ENCODE results near the gene SPATA17. TPM values are rescaled to one million over a fixed set of nuclear protein-coding genes. Genes with fewer than 3 reads are reported as not detected.

Gene SPATA17
- total and polyA plus RNA-seq, 10 of the 15 experiments (the other 5 are each of a cell fraction or from before 2014, with no cell fraction given), result 0.08 to 0.27 (median 0.11) TPM; not detected in 6

DNA sequence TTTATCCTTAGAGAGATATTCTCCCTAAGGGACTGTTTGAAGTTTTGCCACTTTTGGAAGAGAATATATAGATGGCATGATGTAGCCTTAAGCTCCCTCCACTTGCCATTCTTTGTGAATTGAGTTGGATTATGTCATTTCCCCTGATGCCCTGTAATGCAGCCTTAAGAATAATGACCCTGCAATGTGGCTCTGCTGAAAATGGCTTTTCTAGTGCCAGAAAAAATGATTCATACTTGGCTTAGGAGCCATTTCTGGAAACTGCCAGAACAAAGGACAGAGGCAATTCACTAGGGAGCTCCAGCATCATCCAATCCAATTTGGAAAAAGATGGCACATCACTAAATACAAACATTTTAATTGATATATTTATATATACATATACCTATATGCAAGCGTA, 265.3 kb downstream of the SPATA17 start (continued):
- TF ChIP-seq, protein P1, sequence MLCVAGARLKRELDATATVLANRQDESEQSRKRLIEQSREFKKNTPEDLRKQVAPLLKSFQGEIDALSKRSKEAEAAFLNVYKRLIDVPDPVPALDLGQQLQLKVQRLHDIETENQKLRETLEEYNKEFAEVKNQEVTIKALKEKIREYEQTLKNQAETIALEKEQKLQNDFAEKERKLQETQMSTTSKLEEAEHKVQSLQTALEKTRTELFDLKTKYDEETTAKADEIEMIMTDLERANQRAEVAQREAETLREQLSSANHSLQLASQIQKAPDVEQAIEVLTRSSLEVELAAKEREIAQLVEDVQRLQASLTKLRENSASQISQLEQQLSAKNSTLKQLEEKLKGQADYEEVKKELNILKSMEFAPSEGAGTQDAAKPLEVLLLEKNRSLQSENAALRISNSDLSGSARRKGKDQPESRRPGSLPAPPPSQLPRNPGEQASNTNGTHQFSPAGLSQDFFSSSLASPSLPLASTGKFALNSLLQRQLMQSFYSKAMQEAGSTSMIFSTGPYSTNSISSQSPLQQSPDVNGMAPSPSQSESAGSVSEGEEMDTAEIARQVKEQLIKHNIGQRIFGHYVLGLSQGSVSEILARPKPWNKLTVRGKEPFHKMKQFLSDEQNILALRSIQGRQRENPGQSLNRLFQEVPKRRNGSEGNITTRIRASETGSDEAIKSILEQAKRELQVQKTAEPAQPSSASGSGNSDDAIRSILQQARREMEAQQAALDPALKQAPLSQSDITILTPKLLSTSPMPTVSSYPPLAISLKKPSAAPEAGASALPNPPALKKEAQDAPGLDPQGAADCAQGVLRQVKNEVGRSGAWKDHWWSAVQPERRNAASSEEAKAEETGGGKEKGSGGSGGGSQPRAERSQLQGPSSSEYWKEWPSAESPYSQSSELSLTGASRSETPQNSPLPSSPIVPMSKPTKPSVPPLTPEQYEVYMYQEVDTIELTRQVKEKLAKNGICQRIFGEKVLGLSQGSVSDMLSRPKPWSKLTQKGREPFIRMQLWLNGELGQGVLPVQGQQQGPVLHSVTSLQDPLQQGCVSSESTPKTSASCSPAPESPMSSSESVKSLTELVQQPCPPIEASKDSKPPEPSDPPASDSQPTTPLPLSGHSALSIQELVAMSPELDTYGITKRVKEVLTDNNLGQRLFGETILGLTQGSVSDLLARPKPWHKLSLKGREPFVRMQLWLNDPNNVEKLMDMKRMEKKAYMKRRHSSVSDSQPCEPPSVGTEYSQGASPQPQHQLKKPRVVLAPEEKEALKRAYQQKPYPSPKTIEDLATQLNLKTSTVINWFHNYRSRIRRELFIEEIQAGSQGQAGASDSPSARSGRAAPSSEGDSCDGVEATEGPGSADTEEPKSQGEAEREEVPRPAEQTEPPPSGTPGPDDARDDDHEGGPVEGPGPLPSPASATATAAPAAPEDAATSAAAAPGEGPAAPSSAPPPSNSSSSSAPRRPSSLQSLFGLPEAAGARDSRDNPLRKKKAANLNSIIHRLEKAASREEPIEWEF (IDR thresholded peaks at IDR 0.05; ENCODE audit: insufficient replicate concordance, low read depth, low read length), result no peak
- TF ChIP-seq, protein P2, sequence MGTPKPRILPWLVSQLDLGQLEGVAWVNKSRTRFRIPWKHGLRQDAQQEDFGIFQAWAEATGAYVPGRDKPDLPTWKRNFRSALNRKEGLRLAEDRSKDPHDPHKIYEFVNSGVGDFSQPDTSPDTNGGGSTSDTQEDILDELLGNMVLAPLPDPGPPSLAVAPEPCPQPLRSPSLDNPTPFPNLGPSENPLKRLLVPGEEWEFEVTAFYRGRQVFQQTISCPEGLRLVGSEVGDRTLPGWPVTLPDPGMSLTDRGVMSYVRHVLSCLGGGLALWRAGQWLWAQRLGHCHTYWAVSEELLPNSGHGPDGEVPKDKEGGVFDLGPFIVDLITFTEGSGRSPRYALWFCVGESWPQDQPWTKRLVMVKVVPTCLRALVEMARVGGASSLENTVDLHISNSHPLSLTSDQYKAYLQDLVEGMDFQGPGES (IDR thresholded peaks at IDR 0.05), result no peak
- TF ChIP-seq, protein P3, sequence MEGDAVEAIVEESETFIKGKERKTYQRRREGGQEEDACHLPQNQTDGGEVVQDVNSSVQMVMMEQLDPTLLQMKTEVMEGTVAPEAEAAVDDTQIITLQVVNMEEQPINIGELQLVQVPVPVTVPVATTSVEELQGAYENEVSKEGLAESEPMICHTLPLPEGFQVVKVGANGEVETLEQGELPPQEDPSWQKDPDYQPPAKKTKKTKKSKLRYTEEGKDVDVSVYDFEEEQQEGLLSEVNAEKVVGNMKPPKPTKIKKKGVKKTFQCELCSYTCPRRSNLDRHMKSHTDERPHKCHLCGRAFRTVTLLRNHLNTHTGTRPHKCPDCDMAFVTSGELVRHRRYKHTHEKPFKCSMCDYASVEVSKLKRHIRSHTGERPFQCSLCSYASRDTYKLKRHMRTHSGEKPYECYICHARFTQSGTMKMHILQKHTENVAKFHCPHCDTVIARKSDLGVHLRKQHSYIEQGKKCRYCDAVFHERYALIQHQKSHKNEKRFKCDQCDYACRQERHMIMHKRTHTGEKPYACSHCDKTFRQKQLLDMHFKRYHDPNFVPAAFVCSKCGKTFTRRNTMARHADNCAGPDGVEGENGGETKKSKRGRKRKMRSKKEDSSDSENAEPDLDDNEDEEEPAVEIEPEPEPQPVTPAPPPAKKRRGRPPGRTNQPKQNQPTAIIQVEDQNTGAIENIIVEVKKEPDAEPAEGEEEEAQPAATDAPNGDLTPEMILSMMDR (IDR thresholded peaks at IDR 0.05 in 2 of 3, conservative IDR thresholded peaks at IDR 0.05 in 1 of 3; ENCODE audit: control insufficient read depth in 2 of 3, extremely low read depth in 1 of 3, insufficient read depth in 1 of 3, low read depth in 3 of 3, low read length in 3 of 3), result no peak
- TF ChIP-seq BCL11A (IDR thresholded peaks at IDR 0.05; ENCODE audit: low read depth, low read length) (no peak), HDAC2 (IDR thresholded peaks at IDR 0.05) (no peak), CBX5 (IDR thresholded peaks at IDR 0.05; ENCODE audit: low read depth) (no peak), NFYA (IDR thresholded peaks at IDR 0.05; ENCODE audit: borderline replicate concordance, low read depth, low read length) (no peak), GATAD2B (conservative IDR thresholded peaks at IDR 0.05; ENCODE audit: low read depth) (no peak), FOXK2 (IDR thresholded peaks at IDR 0.05) (no peak), HDAC6 (IDR thresholded peaks at IDR 0.05; ENCODE audit: unreplicated experiment) (no peak), ESRRA (IDR thresholded peaks at IDR 0.05; ENCODE audit: low read length) (no peak), POLR2A (IDR thresholded peaks at IDR 0.05; ENCODE audit: low read depth, low read length) (no peak)
- TF ChIP-seq, protein P4, sequence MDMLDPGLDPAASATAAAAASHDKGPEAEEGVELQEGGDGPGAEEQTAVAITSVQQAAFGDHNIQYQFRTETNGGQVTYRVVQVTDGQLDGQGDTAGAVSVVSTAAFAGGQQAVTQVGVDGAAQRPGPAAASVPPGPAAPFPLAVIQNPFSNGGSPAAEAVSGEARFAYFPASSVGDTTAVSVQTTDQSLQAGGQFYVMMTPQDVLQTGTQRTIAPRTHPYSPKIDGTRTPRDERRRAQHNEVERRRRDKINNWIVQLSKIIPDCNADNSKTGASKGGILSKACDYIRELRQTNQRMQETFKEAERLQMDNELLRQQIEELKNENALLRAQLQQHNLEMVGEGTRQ (IDR thresholded peaks at IDR 0.05; ENCODE audit: borderline replicate concordance, low read depth, low read length), result no peak

All from GM12878 (cell line).